Measurements from ENCODE around the gene C9orf78. TPM values are rescaled to one million over a fixed set of nuclear protein-coding genes. Genes with fewer than 3 reads are reported as not detected.
A peak's percentile ranks its signal among the peaks of the same experiment; 100 is the strongest.

The C9orf78 gene
- 10 to 100 TPM; 71.4 to 73.4 TPM for total RNA-seq

GRCh38 chr9:129835128-129835859, at the start of gene C9orf78, which contains the start of gene USP20:
C9orf78 (minus strand) TSS chr9:129835275; CDS start chr9:129835221, 54 bp downstream.
USP20 (plus strand) TSS chr9:129835458; CDS start chr9:129852556, 17,098 bp downstream.
- H3K4me1 Mint-ChIP-seq, result peaks cover 49% of the 10 kb centered on the region

DNA sequence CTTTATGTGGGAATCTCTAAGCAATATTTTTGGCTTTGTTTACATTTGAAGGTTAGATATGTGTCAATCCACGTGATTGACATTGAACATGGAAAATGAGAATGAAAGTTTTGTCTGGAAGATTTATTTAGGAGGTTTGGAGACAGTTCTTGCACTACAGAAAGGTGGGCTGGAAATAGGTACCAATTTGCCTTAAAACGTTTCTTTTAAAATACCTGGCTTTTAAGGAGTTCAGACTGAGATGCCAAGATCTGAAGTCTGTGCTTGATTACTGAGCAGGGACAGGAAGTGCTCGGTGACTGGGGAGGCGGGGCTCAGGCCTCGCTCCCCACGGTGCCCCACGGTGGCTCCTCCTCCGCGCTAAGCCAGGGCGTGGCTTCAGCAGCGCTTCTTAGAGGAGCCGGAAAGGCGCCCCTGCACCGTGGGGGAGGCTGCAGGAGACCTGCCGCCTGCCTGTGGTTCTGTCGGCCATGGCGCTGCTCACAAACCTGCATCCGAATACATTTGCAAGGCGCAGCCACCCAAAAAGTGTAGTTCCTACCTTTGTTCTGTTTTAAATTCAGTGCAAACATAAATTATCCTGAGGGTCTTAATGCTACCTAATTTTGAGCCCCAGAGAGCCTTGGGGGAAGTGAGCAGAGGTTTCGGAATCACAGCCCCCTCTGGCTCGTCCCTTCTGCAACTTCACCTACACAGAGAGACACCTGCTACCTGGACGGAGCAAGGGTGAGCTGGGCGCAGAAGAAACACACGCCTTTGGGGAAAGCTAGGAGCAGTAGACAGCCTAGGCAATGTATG, 49.3 kb upstream of the C9orf78 start:
- H3K4me1 Mint-ChIP-seq, result peaks cover 45% of the 10 kb centered on the region
- H3K4me3 Mint-ChIP-seq, result peak overlapping the region; percentile 91
- ATAC-seq (ENCODE audit: low read depth), result peak; percentile 58
- DNase-seq, result peak; percentile 96
- peak overlapping the region; percentile 97 for H3K27ac Mint-ChIP-seq
- peaks cover 6% of the 10 kb centered on the region for H3K36me3 Mint-ChIP-seq
- POLR2A ChIA-PET, result interaction anchor here (0.7 to 10.9 kb wide), 12 partner anchors 19 to 244 kb away, joined by 3 to 195 read pairs (median 6); partner anchors contain the start of genes C9orf78, FNBP1, TOR1A and TOR1B
- no peaks in the 10 kb centered on the region for H3K27me3 Mint-ChIP-seq
- H3K9me3 Mint-ChIP-seq, result no peaks in the 10 kb centered on the region

More at GRCh38 chr9:129835128-129835859, at the start of gene C9orf78, which contains the start of gene USP20:
- H3K36me3 Mint-ChIP-seq, result peaks cover 30% of the 10 kb centered on the region
- POLR2A ChIA-PET, result interaction anchor here (0.6 to 6.7 kb wide), 19 partner anchors 9 to 216 kb away, joined by 3 to 96 read pairs (median 4); partner anchors contain the start of genes TOR1A and TOR1B
- no peaks in the 10 kb centered on the region for H3K9me3 Mint-ChIP-seq
- H3K4me3 Mint-ChIP-seq, result peak within 1 kb of the TSS; percentile 95
- DNase-seq (peak; percentile 100), ATAC-seq (ENCODE audit: low read depth) (peak; percentile 91)
- H3K27ac Mint-ChIP-seq, result peak within 1 kb of the TSS; percentile 96
- H3K27me3 Mint-ChIP-seq, result no peaks in the 10 kb centered on the region

DNA sequence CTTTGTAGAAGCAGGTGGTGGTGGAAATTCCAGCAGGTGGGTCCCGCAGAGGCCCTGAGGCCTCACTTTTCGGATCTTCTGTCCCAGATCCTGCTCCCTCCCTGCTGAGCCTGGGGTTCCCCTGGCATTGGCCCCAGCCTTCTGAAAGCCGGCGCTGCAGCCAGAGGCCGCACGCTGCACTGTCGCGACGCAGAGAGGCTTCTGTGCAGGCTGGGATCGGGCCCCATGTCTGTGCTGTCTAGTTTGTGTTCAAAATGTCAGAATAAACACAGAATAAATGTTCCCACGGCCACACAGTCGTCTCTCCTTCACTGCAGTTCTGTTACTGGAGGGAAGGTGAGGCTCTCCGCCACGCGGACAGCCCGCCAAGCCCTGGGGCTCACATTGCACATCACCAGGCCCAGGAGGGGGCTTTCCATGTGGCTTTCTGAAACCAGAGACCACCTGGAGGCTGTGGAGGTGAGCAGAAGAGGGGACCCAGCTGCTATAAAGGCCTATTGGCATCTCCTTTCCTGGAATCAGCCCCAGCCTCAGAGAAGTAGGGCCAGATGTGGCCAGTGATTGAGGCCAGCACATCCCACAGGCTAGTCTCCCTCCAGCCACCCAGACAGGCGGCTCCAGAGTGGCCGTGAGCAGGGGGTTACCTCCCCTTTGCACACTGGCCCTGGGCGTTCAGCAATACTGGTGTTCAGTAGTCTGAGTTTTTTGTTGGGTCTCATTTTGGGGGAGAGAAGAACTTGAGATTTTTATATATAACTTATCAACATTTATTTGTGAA, 46.7 kb upstream of the C9orf78 start:
- H3K4me1 Mint-ChIP-seq, result peaks cover 22% of the 10 kb centered on the region
- H3K36me3 Mint-ChIP-seq, result peaks cover 7% of the 10 kb centered on the region
- H3K27ac Mint-ChIP-seq, result no peak overlapping the region
- H3K4me3 Mint-ChIP-seq, result no peak overlapping the region
- ATAC-seq (ENCODE audit: low read depth) (no peak), DNase-seq (no peak)
- no peaks in the 10 kb centered on the region for H3K9me3 Mint-ChIP-seq
- no peaks in the 10 kb centered on the region for H3K27me3 Mint-ChIP-seq
- POLR2A ChIA-PET, result interaction anchor here (0.6 to 10.9 kb wide), 3 partner anchors 8 to 1562 kb away, joined by 3 to 173 read pairs (median 4); no protein-coding TSS in a partner anchor

DNA sequence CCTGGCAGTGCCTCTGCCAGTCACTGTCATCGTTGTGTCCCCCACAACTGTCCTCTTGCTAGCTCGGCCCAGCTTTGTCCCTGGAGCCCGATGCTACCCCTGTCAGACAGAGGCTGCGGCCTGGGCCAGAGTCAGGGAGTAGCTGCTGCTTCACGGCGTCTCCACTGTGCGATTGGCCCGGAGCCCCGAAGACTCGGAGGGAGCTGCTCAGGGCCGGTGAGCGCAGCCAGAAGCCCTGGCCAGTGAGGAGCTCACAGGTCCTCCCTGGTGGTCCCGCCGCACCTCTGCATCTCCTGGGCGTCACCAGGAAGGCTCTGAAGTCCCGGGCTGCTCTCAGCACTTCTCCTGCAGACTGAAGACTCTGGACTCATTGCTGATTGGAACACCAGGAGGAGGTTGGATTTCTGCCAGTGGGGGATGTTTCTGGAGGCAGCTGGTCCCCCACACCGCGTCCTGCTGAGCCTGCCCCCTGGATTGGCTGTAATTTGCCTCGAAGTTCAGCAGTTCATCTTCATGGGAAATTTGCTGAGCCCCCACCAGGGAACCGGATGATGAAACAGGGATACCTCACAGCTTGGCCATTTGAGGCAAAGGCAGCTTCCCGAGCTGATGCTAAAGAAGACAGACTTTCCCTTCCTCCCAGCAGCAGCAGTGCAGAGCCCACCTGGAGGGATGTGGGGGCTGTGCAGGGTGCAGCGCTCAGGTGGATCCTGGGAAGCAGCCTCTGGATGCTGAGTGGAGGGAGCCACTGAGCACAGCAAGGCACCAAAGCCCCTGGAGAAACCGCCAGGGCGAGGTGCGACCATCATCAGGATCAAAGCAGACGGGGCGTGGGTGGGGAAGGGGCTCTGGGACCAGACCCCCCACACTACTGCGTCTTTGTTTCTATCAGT, 45.8 kb upstream of the C9orf78 start:
- Mint-ChIP-seq H3K4me3 (no peak overlapping the region), H3K4me1 (peaks cover 20% of the 10 kb centered on the region), H3K9me3 (no peaks in the 10 kb centered on the region), H3K27me3 (no peaks in the 10 kb centered on the region), H3K27ac (no peak overlapping the region), H3K36me3 (peaks cover 7% of the 10 kb centered on the region)
- DNase-seq, result no peak
- POLR2A ChIA-PET, result interaction anchor here (0.6 kb wide), 1 partner anchor 1561 kb away, joined by 4 read pairs; no protein-coding TSS in a partner anchor
- ATAC-seq (ENCODE audit: low read depth), result no peak

DNA sequence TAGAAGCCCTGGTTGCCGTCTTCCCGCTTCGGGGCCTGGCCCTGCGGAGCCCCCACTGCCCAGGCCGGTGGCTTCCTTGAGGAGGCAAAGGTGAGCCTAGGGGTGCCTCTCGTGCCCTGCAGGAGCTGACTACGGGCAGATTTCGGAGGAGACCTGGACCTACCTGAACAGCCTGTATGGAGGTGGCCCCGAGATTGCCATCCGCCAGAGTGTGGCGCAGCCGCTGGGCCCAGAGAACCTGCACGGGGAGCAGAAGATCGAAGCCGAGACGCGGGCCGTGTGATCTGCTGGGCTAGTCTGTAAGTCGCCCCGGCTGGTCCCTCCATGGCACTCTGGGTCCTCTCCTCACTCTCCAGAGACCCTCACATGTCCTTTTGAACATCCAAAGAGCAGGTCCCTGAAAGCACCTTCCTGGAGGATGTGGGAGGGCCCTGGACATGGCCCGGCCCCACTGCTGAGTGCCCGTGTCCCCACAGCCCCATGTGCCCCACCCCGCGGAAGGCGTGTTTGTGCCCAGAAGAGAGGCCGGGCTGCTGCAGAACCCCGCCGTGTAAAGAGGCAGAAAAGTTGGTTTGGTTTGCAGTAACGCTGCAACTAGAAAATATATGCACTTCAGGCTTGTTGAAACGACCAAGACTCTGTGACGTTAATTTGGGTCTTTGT, 45.0 kb upstream of the C9orf78 start:
- H3K27ac Mint-ChIP-seq, result no peak overlapping the region
- POLR2A ChIA-PET, result no interaction called here
- no peaks in the 10 kb centered on the region for H3K27me3 Mint-ChIP-seq
- H3K4me1 Mint-ChIP-seq, result peaks cover 16% of the 10 kb centered on the region
- H3K4me3 Mint-ChIP-seq, result no peak overlapping the region
- no peaks in the 10 kb centered on the region for H3K9me3 Mint-ChIP-seq
- no peak for DNase-seq
- ATAC-seq (ENCODE audit: low read depth), result no peak
- peaks cover 7% of the 10 kb centered on the region for H3K36me3 Mint-ChIP-seq

DNA sequence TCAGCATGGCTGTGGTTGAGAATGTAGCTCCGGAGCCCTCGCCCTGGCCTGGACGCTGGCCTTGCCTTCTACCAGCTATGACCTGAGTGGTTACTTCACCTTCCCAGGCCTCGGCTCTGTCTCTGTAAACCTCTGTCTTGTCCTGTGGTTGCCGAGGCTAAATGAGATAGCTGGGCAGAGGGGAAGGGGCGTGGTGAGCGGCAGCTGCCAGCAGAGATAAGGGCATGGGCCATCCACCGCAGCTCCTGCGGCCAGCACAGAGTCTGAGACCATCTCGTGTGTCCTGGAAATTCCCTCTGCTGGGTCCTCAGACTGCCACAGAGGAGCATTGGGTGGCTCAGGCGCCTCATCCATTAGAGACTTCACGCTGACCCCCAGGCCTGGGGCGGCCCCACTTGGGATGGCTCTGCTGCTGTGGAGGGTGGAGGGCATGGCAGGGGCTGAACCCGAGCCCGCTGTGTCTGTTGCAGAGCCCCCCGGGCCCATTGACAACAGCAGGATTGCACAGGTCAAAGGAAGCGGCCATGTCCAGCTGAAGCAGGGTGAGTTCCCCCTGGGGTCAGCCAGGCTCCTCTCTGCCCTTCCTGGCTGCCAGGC, 44.1 kb upstream of the C9orf78 start:
- H3K9me3 Mint-ChIP-seq, result no peaks in the 10 kb centered on the region
- peak overlapping the region; percentile 16 for H3K27ac Mint-ChIP-seq
- H3K4me1 Mint-ChIP-seq, result peaks cover 10% of the 10 kb centered on the region
- H3K36me3 Mint-ChIP-seq, result peaks cover 7% of the 10 kb centered on the region
- no peak for DNase-seq
- POLR2A ChIA-PET, result interaction anchor here (0.8 to 1.1 kb wide), 2 partner anchors 13 to 44 kb away, joined by 3 to 4 read pairs; partner anchors contain the start of gene C9orf78
- H3K27me3 Mint-ChIP-seq, result no peaks in the 10 kb centered on the region
- H3K4me3 Mint-ChIP-seq, result no peak overlapping the region
- ATAC-seq (ENCODE audit: low read depth), result no peak

- Mint-ChIP-seq H3K4me3 (no peak overlapping the region), H3K27ac (peak overlapping the region; percentile 25), H3K9me3 (no peaks in the 10 kb centered on the region), H3K4me1 (peaks cover 9% of the 10 kb centered on the region), H3K27me3 (no peaks in the 10 kb centered on the region), H3K36me3 (peaks cover 10% of the 10 kb centered on the region)
- ATAC-seq (ENCODE audit: low read depth) (no peak), DNase-seq (no peak)
- POLR2A ChIA-PET, result interaction anchor here (0.8 to 1.3 kb wide), 3 partner anchors 12 to 60 kb away, joined by 3 to 4 read pairs (median 3); partner anchors contain the start of gene C9orf78
These were observed 43.2 kb upstream of the C9orf78 start for GRCh38 chr9:129878291-129878690.

- ATAC-seq (ENCODE audit: low read depth), result peak; percentile 21
- POLR2A ChIA-PET, result interaction anchor here (1.0 to 1.3 kb wide), 2 partner anchors 10 to 58 kb away, joined by 3 read pairs; no protein-coding TSS in a partner anchor
- H3K9me3 Mint-ChIP-seq, result no peaks in the 10 kb centered on the region
- no peaks in the 10 kb centered on the region for H3K27me3 Mint-ChIP-seq
- H3K36me3 Mint-ChIP-seq, result peaks cover 16% of the 10 kb centered on the region
- no peak overlapping the region for H3K4me3 Mint-ChIP-seq
- no peak for DNase-seq
- peaks cover 15% of the 10 kb centered on the region for H3K4me1 Mint-ChIP-seq
- peak overlapping the region; percentile 81 for H3K27ac Mint-ChIP-seq
These were observed 41.7 kb upstream of the C9orf78 start for GRCh38 chr9:129876815-129877214.

DNA sequence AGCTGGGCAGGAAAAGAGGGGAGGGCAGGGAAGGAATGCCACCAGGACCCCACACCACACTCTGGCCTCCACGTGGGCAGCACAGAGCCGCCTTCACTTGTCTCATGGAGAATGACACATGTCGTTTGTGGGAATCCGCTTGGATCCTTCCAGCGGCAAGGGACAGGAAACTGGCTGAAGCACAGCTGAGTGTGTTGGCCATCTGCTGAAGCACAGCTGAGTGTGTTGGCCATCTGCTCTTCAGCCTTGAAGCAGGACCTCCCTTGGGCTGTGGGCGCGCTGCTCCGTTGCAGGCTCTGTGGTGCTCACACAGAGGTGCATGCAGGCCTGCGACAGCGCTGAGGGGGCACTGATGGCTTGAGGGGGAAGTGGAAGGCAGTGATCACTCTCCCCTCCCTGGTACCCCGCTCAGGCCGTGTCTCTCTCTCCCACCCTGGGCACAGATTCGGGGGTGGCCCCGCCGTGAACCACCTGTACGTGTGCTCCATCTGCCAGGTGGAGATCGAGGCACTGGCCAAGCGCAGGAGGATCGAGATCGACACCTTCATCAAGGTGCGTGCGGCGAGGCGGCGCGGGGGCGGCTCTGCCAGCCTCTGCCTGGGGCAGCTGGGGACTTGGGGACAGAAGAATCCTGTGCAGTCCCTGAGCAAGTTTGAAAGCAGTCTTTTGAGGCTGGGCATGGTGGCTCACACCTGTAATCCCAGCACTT, 40.8 kb upstream of the C9orf78 start:
- POLR2A ChIA-PET, result interaction anchor here (1.0 kb wide), 1 partner anchor 11 kb away, joined by 3 read pairs; no protein-coding TSS in a partner anchor
- H3K36me3 Mint-ChIP-seq, result peaks cover 24% of the 10 kb centered on the region
- H3K27me3 Mint-ChIP-seq, result no peaks in the 10 kb centered on the region
- H3K9me3 Mint-ChIP-seq, result no peaks in the 10 kb centered on the region
- DNase-seq (no peak), ATAC-seq (ENCODE audit: low read depth) (no peak)
- H3K4me3 Mint-ChIP-seq, result no peak overlapping the region
- peak overlapping the region; percentile 34 for H3K27ac Mint-ChIP-seq
- peaks cover 18% of the 10 kb centered on the region for H3K4me1 Mint-ChIP-seq

GRCh38 chr9:129875181-129875611, 40.1 kb upstream of the C9orf78 start:
- H3K9me3 Mint-ChIP-seq, result no peaks in the 10 kb centered on the region
- H3K27me3 Mint-ChIP-seq, result no peaks in the 10 kb centered on the region
- no peak overlapping the region for H3K4me3 Mint-ChIP-seq
- POLR2A ChIA-PET, result no interaction called here
- H3K27ac Mint-ChIP-seq, result no peak overlapping the region
- no peak for DNase-seq
- no peak for ATAC-seq (ENCODE audit: low read depth)
- peaks cover 23% of the 10 kb centered on the region for H3K4me1 Mint-ChIP-seq
- H3K36me3 Mint-ChIP-seq, result peaks cover 25% of the 10 kb centered on the region
